NCI-H226 (cell line): Measurements from ENCODE around the gene SLCO3A1.

ENCODE experiments used
- DNase-seq: peaks from one replicate; pipeline ENCODE4 v3.0.0-alpha.2; 2015

Gene SLCO3A1

GRCh38 chr15:92143765-92144164 lies 290.3 kb downstream of the SLCO3A1 start:
- DNase-seq, result no peak

GRCh38 chr15:92146511-92147150 lies 293.1 kb downstream of the SLCO3A1 start:
- DNase-seq, result no peak

- DNase-seq, result no peak
Measured at GRCh38 chr15:92149029-92149428, 295.5 kb downstream of the SLCO3A1 start.

GRCh38 chr15:92149465-92149864 lies 296.0 kb downstream of the SLCO3A1 start:
- no peak for DNase-seq

- no peak for DNase-seq
Measured at GRCh38 chr15:92151168-92151567, 297.7 kb downstream of the SLCO3A1 start.

GRCh38 chr15:92151741-92152140 lies 298.2 kb downstream of the SLCO3A1 start:
- DNase-seq, result no peak

GRCh38 chr15:92152983-92153382 lies 299.5 kb downstream of the SLCO3A1 start:
- DNase-seq, result no peak

- no peak for DNase-seq
Measured at GRCh38 chr15:92153620-92154019, 300.1 kb downstream of the SLCO3A1 start.

- no peak for DNase-seq
Measured at GRCh38 chr15:92155934-92156333, 302.4 kb downstream of the SLCO3A1 start.

- DNase-seq, result no peak
Measured at GRCh38 chr15:92157666-92158298, 304.3 kb downstream of the SLCO3A1 start.

- DNase-seq, result peak; percentile 33
Measured at GRCh38 chr15:92158426-92158825, 304.9 kb downstream of the SLCO3A1 start.

GRCh38 chr15:92159481-92159880 lies 306.0 kb downstream of the SLCO3A1 start:
- DNase-seq, result no peak

- DNase-seq, result no peak
Measured at GRCh38 chr15:92159906-92160841, 306.7 kb downstream of the SLCO3A1 start.

GRCh38 chr15:92161039-92161670 lies 307.6 kb downstream of the SLCO3A1 start:
- no peak for DNase-seq

- DNase-seq, result no peak
Measured at GRCh38 chr15:92162657-92163056, 309.1 kb downstream of the SLCO3A1 start.

GRCh38 chr15:92163641-92164040 lies 310.1 kb downstream of the SLCO3A1 start:
- DNase-seq, result no peak

GRCh38 chr15:92164327-92165000 lies 311.0 kb downstream of the SLCO3A1 start:
- no peak for DNase-seq

- DNase-seq, result no peak
Measured at GRCh38 chr15:92165001-92165346, 311.5 kb downstream of the SLCO3A1 start.

- DNase-seq, result no peak
Measured at GRCh38 chr15:92166029-92166428, 312.5 kb downstream of the SLCO3A1 start.

- no peak for DNase-seq
Measured at GRCh38 chr15:92166751-92167405, 313.4 kb downstream of the SLCO3A1 start.

- no peak for DNase-seq
Measured at GRCh38 chr15:92167451-92167850, 313.9 kb downstream of the SLCO3A1 start.

- DNase-seq, result no peak
Measured at GRCh38 chr15:92168066-92168683, 314.7 kb downstream of the SLCO3A1 start.
